SK-N-SH (cell line): ENCODE data around the gene P4HTM. TPM values are rescaled to one million over a fixed set of nuclear protein-coding genes. Genes with fewer than 3 reads are reported as not detected.

Experiments
- CTCF ChIA-PET: fragments of 300-600, 350-600 bp; formaldehyde crosslinking; extraction: SDS; loops from one replicate; lab custom pipeline; 2021; lab: Yijun Ruan, JAX
- POLR2A ChIA-PET: fragments of 350-600 bp; sonication (Branson Sonifier 250); formaldehyde crosslinking; extraction: SDS; loops from one replicate; lab custom pipeline; 2020; ENCODE audit warnings: antibody characterized with exemption, inconsistent platforms; lab: Yijun Ruan, JAX
- DNase-seq: peaks from one replicate; pipeline ENCODE4 v3.0.0; 2012
- H2AFZ ChIP-seq: fragments of 200-600 bp; sonication (generic); 2 replicates; pipeline ENCODE4 v1.8.1; 2016; ENCODE audit warnings: antibody characterized with exemption, mild to moderate bottlenecking, low read depth
- H3F3A ChIP-seq: fragments of 200-600 bp; sonication (generic); replicated peaks from 2 replicates; pipeline ENCODE3; 2016; ENCODE audit warnings: antibody characterized with exemption, mild to moderate bottlenecking; ENCODE audit not compliant: insufficient read depth
- H3K27ac ChIP-seq, 2 experiments: fragments of 200-500 bp in 1 of 2; fragments of 200-600 bp in 1 of 2; sonication (Bioruptor generic) in 1 of 2; sonication (generic), shearing (Covaris generic) in 1 of 2; 2 replicates each; pipeline versions ENCODE4 v1.5.1 to v1.6.1; 2014 to 2016; ENCODE audit warnings: low read depth in 2 of 2, inconsistent platforms in 1 of 2, low read length in 1 of 2, mild to moderate bottlenecking in 1 of 2, mixed read lengths in 1 of 2
- H3K27me3 ChIP-seq: fragments of 200-600 bp; sonication (generic), shearing (Covaris generic); 2 replicates; pipeline ENCODE4 v1.6.1; 2016; ENCODE audit warnings: mixed run types; ENCODE audit not compliant: insufficient read depth
- H3K36me3 ChIP-seq, 2 experiments: fragments of 200-500 bp in 1 of 2; fragments of 200-600 bp in 1 of 2; sonication (Bioruptor generic) in 1 of 2; sonication (generic) in 1 of 2; replicated peaks in 1 of 2; 2 replicates each; pipeline versions ENCODE3 to v1.5.1; 2014 to 2016; ENCODE audit warnings: low read length in 1 of 2, mild to moderate bottlenecking in 1 of 2; ENCODE audit not compliant: insufficient read depth in 2 of 2, control insufficient read depth in 1 of 2
- H3K4me1 ChIP-seq, 2 experiments: fragments of 200-500 bp in 1 of 2; fragments of 200-600 bp in 1 of 2; sonication (Bioruptor generic) in 1 of 2; sonication (generic), shearing (Covaris generic) in 1 of 2; 2 replicates each; pipeline versions ENCODE4 v1.5.1 to v1.6.1; 2014 to 2016; ENCODE audit warnings: low read depth in 1 of 2, low read length in 1 of 2, mixed run types in 1 of 2; ENCODE audit not compliant: insufficient read depth in 2 of 2, control insufficient read depth in 1 of 2
- H3K4me2 ChIP-seq: fragments of 200-600 bp; sonication (generic), shearing (Covaris generic); 2 replicates; pipeline ENCODE4 v1.6.1; 2017; ENCODE audit warnings: mixed run types
- H3K4me3 ChIP-seq, 2 experiments: fragments of 200-500 bp in 1 of 2; fragments of 200-600 bp in 1 of 2; sonication (Bioruptor generic) in 1 of 2; sonication (generic), shearing (Covaris generic) in 1 of 2; 2 replicates each; pipeline versions ENCODE4 v1.5.1 to v1.8.1; 2014 to 2016; ENCODE audit warnings: low read depth in 2 of 2, inconsistent platforms in 1 of 2, low read length in 1 of 2, mild to moderate bottlenecking in 1 of 2, mixed read lengths in 1 of 2, moderate library complexity in 1 of 2
- H3K79me2 ChIP-seq: fragments of 200-600 bp; sonication (generic); 2 replicates; pipeline ENCODE4 v1.8.1; 2017; ENCODE audit warnings: mild to moderate bottlenecking; ENCODE audit not compliant: insufficient read depth
- H3K9ac ChIP-seq: fragments of 200-600 bp; sonication (generic); 2 replicates; pipeline ENCODE4 v1.6.1; 2017; ENCODE audit warnings: mixed run types
- H3K9me2 ChIP-seq: fragments of 200-600 bp; sonication (generic); 2 replicates; pipeline ENCODE4 v1.6.1; 2017; ENCODE audit warnings: mixed run types
- H3K9me3 ChIP-seq: fragments of 200-600 bp; sonication (generic); 2 replicates; pipeline ENCODE4 v1.6.1; 2017; ENCODE audit warnings: mixed run types, mild to moderate bottlenecking, moderate library complexity
- H4K20me1 ChIP-seq: fragments of 200-600 bp; sonication (generic); 2 replicates; pipeline ENCODE4 v1.6.1; 2017; ENCODE audit warnings: mild to moderate bottlenecking, mixed run types; ENCODE audit not compliant: insufficient read depth
- CHD2 ChIP-seq: fragments of 150-350 bp; IDR thresholded peaks from 2 replicates; pipeline ENCODE4 v1.6.1; 2018; ENCODE audit warnings: low read length; ENCODE audit not compliant: partially characterized antibody
- ELF1 ChIP-seq: IDR thresholded peaks from 2 replicates; pipeline ENCODE4 v1.4.0; 2012
- EP300 ChIP-seq, 2 experiments: IDR thresholded peaks; 2 replicates each; pipeline versions ENCODE4 v1.4.0 to v1.6.1; 2012; ENCODE audit warnings: borderline replicate concordance in 1 of 2, low read depth in 1 of 2, low read length in 1 of 2
- FOSL2 ChIP-seq: IDR thresholded peaks from 2 replicates; pipeline ENCODE4 v1.4.0; 2012; ENCODE audit warnings: low read depth, mild to moderate bottlenecking, moderate library complexity, borderline replicate concordance
- FOXM1 ChIP-seq: IDR thresholded peaks from 2 replicates; pipeline ENCODE4 v1.4.0; 2012; ENCODE audit warnings: low read depth, mild to moderate bottlenecking
- GABPA ChIP-seq: IDR thresholded peaks from 2 replicates; pipeline ENCODE4 v1.4.0; 2012; ENCODE audit warnings: low read depth, mild to moderate bottlenecking
- GATA2 ChIP-seq: sonication (generic); formaldehyde crosslinking; IDR thresholded peaks from 2 replicates; pipeline ENCODE4 v1.5.0; 2020; ENCODE audit warnings: mild to moderate bottlenecking, missing genetic modification reagents
- JUND ChIP-seq: IDR thresholded peaks from 2 replicates; pipeline ENCODE4 v1.4.0; 2012
- MAX ChIP-seq: IDR thresholded peaks from 2 replicates; pipeline ENCODE4 v1.4.0; 2012; ENCODE audit warnings: low read depth
- MEF2A ChIP-seq: IDR thresholded peaks from 2 replicates; pipeline ENCODE4 v1.4.0; 2012; ENCODE audit warnings: low read depth, borderline replicate concordance
- MXI1 ChIP-seq: IDR thresholded peaks from 2 replicates; pipeline ENCODE4 v1.6.1; 2012; ENCODE audit warnings: mild to moderate bottlenecking, low read depth, low read length, improper control_type of control experiment
- NFIC ChIP-seq: IDR thresholded peaks from 2 replicates; pipeline ENCODE4 v1.4.0; 2012; ENCODE audit warnings: borderline replicate concordance
- NRF1 ChIP-seq: IDR thresholded peaks from 2 replicates; pipeline ENCODE4 v1.6.1; 2012; ENCODE audit warnings: low read depth, mild to moderate bottlenecking, low read length
- PBX3 ChIP-seq: IDR thresholded peaks from 2 replicates; pipeline ENCODE4; 2012
- POLR2AphosphoS5 ChIP-seq: IDR thresholded peaks from 2 replicates; pipeline ENCODE4 v1.6.1; 2012; ENCODE audit warnings: low read depth, low read length
- RAD21 ChIP-seq: IDR thresholded peaks from 2 replicates; pipeline ENCODE4 v1.6.1; 2012; ENCODE audit warnings: mild to moderate bottlenecking, low read length
- RCOR1 ChIP-seq: fragments of 150-350 bp; IDR thresholded peaks from 2 replicates; pipeline ENCODE4 v1.6.1; 2017; ENCODE audit warnings: antibody characterized with exemption, low read length
- RFX5 ChIP-seq: IDR thresholded peaks from 2 replicates; pipeline ENCODE4 v1.6.1; 2012; ENCODE audit warnings: mild to moderate bottlenecking, improper control_type of control experiment, low read length
- RXRA ChIP-seq: IDR thresholded peaks from 2 replicates; pipeline ENCODE4 v1.4.0; 2012; ENCODE audit warnings: low read depth, mild to moderate bottlenecking, borderline replicate concordance
- SMC3 ChIP-seq: IDR thresholded peaks from 2 replicates; pipeline ENCODE4 v1.6.1; 2012; ENCODE audit warnings: low read depth, low read length, improper control_type of control experiment
- TAF1 ChIP-seq: IDR thresholded peaks from 2 replicates; pipeline ENCODE4 v1.6.1; 2012; ENCODE audit warnings: low read depth, mild to moderate bottlenecking, low read length, moderate library complexity, borderline replicate concordance
- TCF12 ChIP-seq: IDR thresholded peaks from 2 replicates; pipeline ENCODE4 v1.4.0; 2012
- TEAD4 ChIP-seq: IDR thresholded peaks from 2 replicates; pipeline ENCODE4 v1.4.0; 2012; ENCODE audit warnings: mild to moderate bottlenecking, borderline replicate concordance; ENCODE audit not compliant: insufficient read depth
- USF2 ChIP-seq: fragments of 150-350 bp; IDR thresholded peaks from 2 replicates; pipeline ENCODE4 v1.6.1; 2017; ENCODE audit warnings: antibody characterized with exemption, low read length, low read depth, borderline replicate concordance
- YY1 ChIP-seq: IDR thresholded peaks from 2 replicates; pipeline ENCODE4 v1.4.0; 2012; ENCODE audit warnings: low read depth, mild to moderate bottlenecking
- WGBS: methylation state at CpG from one replicate; pipeline ENCODE4 v1.1.6; 2017; ENCODE audit warnings: low lambda C conversion rate; 5-methylcytosine and 5-hydroxymethylcytosine counted together
- polyA plus RNA-seq, 3 experiments: library from polyadenylated mRNA; depleted of rRNA; stranded (reverse); fragments of >200 nt; gene quantifications; 2 replicates each; pipeline ENCODE4 v1.2.3, GENCODE V29; 2012
- TF ChIP-seq, protein P1 (sequence below): IDR thresholded peaks from 2 replicates; pipeline ENCODE4 v1.4.0; 2012; ENCODE audit warnings: low read depth, borderline replicate concordance

P4HTM gene
- polyA plus RNA-seq, 1 of the 3 experiments (the other 2 are of a cell fraction) = 21.0 TPM

- TF ChIP-seq ELF1 (no peak), RCOR1 (peak; percentile 7; the same call in 1 of the 2 replicates), EP300 (IDR thresholded peaks at IDR 0.05; ENCODE audit: borderline replicate concordance in 1 of 2, low read depth in 1 of 2, low read length in 1 of 2) (peak in 1 of 2 experiments; percentile 33; a peak in 1 of 4 replicates), MXI1 (peak; percentile 49; the same call in 1 of the 2 replicates), YY1 (peak; percentile 87), RAD21 (0 out of 2 replicates have a peak, but pooled peaks have one; percentile 19), RFX5 (no peak), PBX3 (no peak), MEF2A (no peak), NFIC (no peak), CHD2 (peak; percentile 94), TEAD4 (no peak), JUND (no peak), POLR2AphosphoS5 (peak; percentile 49; the same call in 1 of the 2 replicates), MAX (peak; percentile 70), SMC3 (peak; percentile 13)
- TF ChIP-seq, protein P1, sequence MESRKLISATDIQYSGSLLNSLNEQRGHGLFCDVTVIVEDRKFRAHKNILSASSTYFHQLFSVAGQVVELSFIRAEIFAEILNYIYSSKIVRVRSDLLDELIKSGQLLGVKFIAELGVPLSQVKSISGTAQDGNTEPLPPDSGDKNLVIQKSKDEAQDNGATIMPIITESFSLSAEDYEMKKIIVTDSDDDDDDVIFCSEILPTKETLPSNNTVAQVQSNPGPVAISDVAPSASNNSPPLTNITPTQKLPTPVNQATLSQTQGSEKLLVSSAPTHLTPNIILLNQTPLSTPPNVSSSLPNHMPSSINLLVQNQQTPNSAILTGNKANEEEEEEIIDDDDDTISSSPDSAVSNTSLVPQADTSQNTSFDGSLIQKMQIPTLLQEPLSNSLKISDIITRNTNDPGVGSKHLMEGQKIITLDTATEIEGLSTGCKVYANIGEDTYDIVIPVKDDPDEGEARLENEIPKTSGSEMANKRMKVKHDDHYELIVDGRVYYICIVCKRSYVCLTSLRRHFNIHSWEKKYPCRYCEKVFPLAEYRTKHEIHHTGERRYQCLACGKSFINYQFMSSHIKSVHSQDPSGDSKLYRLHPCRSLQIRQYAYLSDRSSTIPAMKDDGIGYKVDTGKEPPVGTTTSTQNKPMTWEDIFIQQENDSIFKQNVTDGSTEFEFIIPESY = peak; percentile 89
Measured at GRCh38 chr3:49021813-49022687, 32.0 kb downstream of the P4HTM start, which contains the start of gene NDUFAF3 (continued).

DNA sequence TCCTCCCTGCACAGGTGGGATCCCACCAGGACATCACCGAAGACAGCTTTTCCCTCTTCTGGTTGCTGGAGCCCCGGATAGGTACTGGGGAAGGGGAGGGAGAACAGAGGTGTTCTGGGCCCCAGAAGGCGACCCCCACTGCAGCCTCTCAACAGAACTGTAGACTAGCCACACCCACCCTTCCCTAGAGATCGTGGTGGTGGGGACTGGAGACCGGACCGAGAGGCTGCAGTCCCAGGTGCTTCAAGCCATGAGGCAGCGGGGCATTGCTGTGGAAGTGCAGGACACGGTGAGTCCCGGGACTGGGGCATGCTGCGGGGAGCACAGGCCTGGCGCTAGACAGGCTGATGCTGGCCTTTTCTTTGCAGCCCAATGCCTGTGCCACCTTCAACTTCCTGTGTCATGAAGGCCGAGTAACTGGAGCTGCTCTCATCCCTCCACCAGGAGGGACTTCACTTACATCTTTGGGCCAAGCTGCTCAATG, 32.7 kb downstream of the P4HTM start:
- Histone ChIP-seq H3K79me2 (peaks cover 85% of the 10 kb centered on the region), H3K9me2 (no peaks in the 10 kb centered on the region), H3K36me3 (peaks cover 39 to 45% of the 10 kb centered on the region in 2 experiments), H3K9ac (peak overlapping the region; percentile 99), H3K27ac (peak overlapping the region; percentile 99), H3K9me3 (no peaks in the 10 kb centered on the region), H4K20me1 (no peaks in the 10 kb centered on the region), H3K4me1 (peaks cover 8 to 30% of the 10 kb centered on the region in 2 experiments; a peak in 2 of 4 replicates), H3F3A (peaks cover 44% of the 10 kb centered on the region), H3K4me3 (peak overlapping the region; percentile 87 to 94), H3K4me2 (peak overlapping the region; percentile 97), H3K27me3 (no peaks in the 10 kb centered on the region), H2AFZ (no peak overlapping the region)
- TF ChIP-seq RXRA = no peak
- no peak for TF ChIP-seq USF2
- TF ChIP-seq NRF1 = no peak
- no peak for TF ChIP-seq MXI1
- TF ChIP-seq FOXM1 = no peak
- TF ChIP-seq TCF12 = no peak
- TF ChIP-seq, protein P1 = no peak
- no peak for TF ChIP-seq FOSL2
- no peak for TF ChIP-seq GATA2 (CRISPR knock-in tag)
- TF ChIP-seq GABPA = no peak
- TF ChIP-seq TAF1 = no peak
- WGBS = 16% methylated on average over 12 of the region's 12 CpGs
- POLR2A ChIA-PET = interaction anchor here (0.6 to 4.6 kb wide), 5 partner anchors 15 to 428 kb away, joined by 3 to 80 read pairs (median 15); partner anchors contain the start of genes COL7A1, IP6K2, QRICH1 and WDR6
- CTCF ChIA-PET = interaction anchor here (1.2 to 14.2 kb wide), 13 partner anchors 9 to 427 kb away, joined by 3 to 114 read pairs (median 6); partner anchors contain the start of genes P4HTM, QRICH1, USP4 and WDR6
- peak; percentile 32 for DNase-seq
